ENCODE measurements around the gene GUK1. TPM values are rescaled to one million over a fixed set of nuclear protein-coding genes. Genes with fewer than 3 reads are reported as not detected.

The GUK1 gene
- total and polyA plus RNA-seq, 2 of the 8 experiments (the other 6 are each of a cell fraction or from before 2014, with no cell fraction given), result 68.5 to 183 TPM

GRCh38 chr1:228095938-228096337 lies 44.1 kb upstream of the GUK1 start:
- Histone ChIP-seq H2BK12ac (ENCODE audit: low read depth, low read length) (no peak overlapping the region), H3K14ac (ENCODE audit: insufficient read length) (no peak overlapping the region), H4K20me1 (replicated peaks in 1 of 2; ENCODE audit: control insufficient read depth in 1 of 2, insufficient read depth in 2 of 2, low read length in 2 of 2) (peaks cover 33 to 63% of the 10 kb centered on the region in 2 experiments), H4K5ac (ENCODE audit: insufficient read length, low read depth, low read length) (no peak overlapping the region), H3K23me2 (ENCODE audit: low read depth, low read length) (no peaks in the 10 kb centered on the region), H2BK15ac (ENCODE audit: low read length) (no peak overlapping the region), H3K9ac (replicated peaks in 1 of 4; ENCODE audit: extremely low read depth in 1 of 4, low read depth in 3 of 4, low read length in 3 of 4) (no peak overlapping the region), H2BK5ac (ENCODE audit: low read depth, low read length) (no peak overlapping the region), H3K36me3 (ENCODE audit: control insufficient read depth in 2 of 4, insufficient read depth in 4 of 4, low read length in 3 of 4) (peaks cover 13 to 35% (median 19%) of the 10 kb centered on the region in 4 experiments; a peak in 7 of 8 replicates), H2AFZ (ENCODE audit: low read length) (no peak overlapping the region), H2BK20ac (ENCODE audit: low read length) (no peak overlapping the region), H4K8ac (ENCODE audit: extremely low read depth, insufficient read depth, low read length) (no peak overlapping the region), H3K23ac (ENCODE audit: insufficient read length) (no peak overlapping the region), H3K18ac (ENCODE audit: extremely low read depth, low read length) (no peak overlapping the region), H4K91ac (replicated peaks; ENCODE audit: insufficient read length, low read length) (no peak overlapping the region), H2BK120ac (replicated peaks; ENCODE audit: low read depth, low read length) (no peak overlapping the region), H2AK5ac (ENCODE audit: low read depth, low read length) (no peak overlapping the region), H3K4ac (replicated peaks; ENCODE audit: insufficient read length, low read depth, low read length) (no peak overlapping the region), H3K27me3 (replicated peaks in 1 of 4; ENCODE audit: control insufficient read depth in 3 of 4, extremely low read depth in 1 of 4, insufficient read depth in 3 of 4, low read length in 3 of 4) (no peaks in the 10 kb centered on the region), H3K79me2 (ENCODE audit: control insufficient read depth in 1 of 2, insufficient read depth in 2 of 2, low read length in 2 of 2) (peaks cover 31 to 62% of the 10 kb centered on the region in 2 experiments), H3K4me2 (ENCODE audit: insufficient read depth in 1 of 2, low read depth in 2 of 2, low read length in 2 of 2) (no peak overlapping the region), H3K27ac (ENCODE audit: low read depth, low read length) (no peak overlapping the region), H3K4me1 (replicated peaks in 1 of 4; ENCODE audit: control insufficient read depth in 3 of 4, insufficient read depth in 4 of 4, low read length in 3 of 4) (no peaks in the 10 kb centered on the region), H3K56ac (replicated peaks; ENCODE audit: insufficient read length, low read depth, low read length) (no peak overlapping the region), H3K79me1 (ENCODE audit: low read depth, low read length) (peaks cover 43% of the 10 kb centered on the region), H3K9me3 (ENCODE audit: insufficient read depth in 2 of 2, low read depth in 1 of 2, low read length in 1 of 2) (peaks cover 3 to 5% of the 10 kb centered on the region in 2 experiments; a peak in 3 of 4 replicates), H3K4me3 (ENCODE audit: extremely low read depth in 1 of 4, insufficient read depth in 2 of 4, low read depth in 3 of 4, low read length in 4 of 4) (no peak overlapping the region)
- ChIA-PET CTCF (ENCODE audit: partially characterized antibody) (interaction anchor here (0.8 kb wide), 1 partner anchor 35 kb away, joined by 3 read pairs; no protein-coding TSS in a partner anchor), POLR2A (ENCODE audit: partially characterized antibody) (no interaction called here)
- no peak for FAIRE-seq
- DNase-seq (ENCODE audit: low read depth in 1 of 2, low spot score in 2 of 2), result no peak
- WGBS, 2 experiments (ENCODE audit: extremely low coverage in 1 of 2, insufficient coverage in 1 of 2, insufficient read length in 1 of 2, insufficient replicate concordance in 2 of 2, low coverage in 1 of 2, low lambda C conversion rate in 2 of 2, missing lambda C conversion rate in 1 of 2), result 100% methylated on average over 8 of the region's 8 CpGs; no CpG with 5 or more reads in 1 of the 2 experiments
- TF ChIP-seq POLR2AphosphoS5 (IDR thresholded peaks at IDR 0.05; ENCODE audit: low read depth, low read length) (no peak), ASH2L (IDR thresholded peaks at IDR 0.05; ENCODE audit: low read length) (no peak), POU5F1 (IDR thresholded peaks at IDR 0.05; ENCODE audit: low read depth, low read length) (no peak), HDAC2 (IDR thresholded peaks at IDR 0.05; ENCODE audit: borderline replicate concordance in 1 of 2, low read depth in 2 of 2, low read length in 2 of 2) (no peak), MAX (IDR thresholded peaks at IDR 0.05) (no peak), TCF12 (IDR thresholded peaks at IDR 0.05; ENCODE audit: low read depth, low read length) (no peak), JUN (IDR thresholded peaks at IDR 0.05; ENCODE audit: low read depth, low read length) (no peak), BACH1 (IDR thresholded peaks at IDR 0.05; ENCODE audit: low read length) (no peak), ATF2 (IDR thresholded peaks at IDR 0.05; ENCODE audit: low read length) (no peak)
